ENCODE data around the gene SERPINA1. TPM values are rescaled to one million over a fixed set of nuclear protein-coding genes. Genes with fewer than 3 reads are reported as not detected.

The SERPINA1 gene
- total and polyA plus RNA-seq, 2 of the 13 experiments (the other 11 are each of a cell fraction or from before 2014, with no cell fraction given) = 3,266 to 11,015 TPM

DNA sequence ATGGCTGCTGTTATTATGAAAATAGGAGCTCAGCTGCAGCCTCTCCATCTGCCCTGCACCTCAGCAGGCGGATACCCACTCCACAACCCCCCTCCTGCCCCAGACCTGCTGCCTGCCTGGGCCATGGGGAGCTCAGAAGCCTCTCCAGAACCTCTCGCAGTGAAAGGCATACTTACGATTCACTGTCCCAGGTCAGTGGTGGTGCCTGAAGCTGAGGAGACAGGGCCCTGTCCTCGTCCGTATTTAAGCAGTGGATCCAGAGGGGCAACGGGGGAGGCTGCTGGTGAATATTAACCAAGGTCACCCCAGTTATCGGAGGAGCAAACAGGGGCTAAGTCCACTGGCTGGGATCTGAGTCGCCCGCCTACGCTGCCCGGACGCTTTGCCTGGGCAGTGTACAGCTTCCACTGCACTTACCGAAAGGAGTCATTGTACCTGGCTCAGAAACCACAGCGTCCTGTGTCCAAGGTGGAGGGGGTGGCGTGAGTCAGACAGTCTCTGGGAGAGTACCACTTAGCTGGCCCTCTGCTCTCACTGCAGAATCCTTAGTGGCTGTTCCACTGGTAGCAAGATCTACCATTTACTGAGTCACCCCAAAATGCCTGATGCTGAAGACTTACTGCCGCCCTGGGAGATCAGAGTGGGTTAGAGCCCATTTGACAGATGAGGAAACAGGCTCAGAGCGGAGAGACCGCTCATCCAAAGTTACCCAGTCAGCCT lies at the start of gene SERPINA1 (continued):
- TF ChIP-seq SP4 (CRISPR knock-in tag; IDR thresholded peaks at IDR 0.05) (peak; percentile 69), ZNF841 (CRISPR knock-in tag; IDR thresholded peaks at IDR 0.05; ENCODE audit: borderline replicate concordance) (0 out of 2 replicates have a peak, but pooled peaks have one; percentile 3), ZBTB1 (CRISPR knock-in tag; IDR thresholded peaks at IDR 0.05; ENCODE audit: borderline replicate concordance) (no peak), GZF1 (CRISPR knock-in tag; IDR thresholded peaks at IDR 0.05) (no peak; the same call in 1 of the 2 replicates), HNF4G (IDR thresholded peaks at IDR 0.05; ENCODE audit: borderline replicate concordance, low read depth, low read length) (peak; percentile 90), HNF4G (CRISPR knock-in tag; IDR thresholded peaks at IDR 0.05; ENCODE audit: borderline replicate concordance, low read depth) (peak; percentile 97), ZNF780A (CRISPR knock-in tag; IDR thresholded peaks at IDR 0.05) (peak; percentile 30; the same call in 1 of the 2 replicates), SRF (IDR thresholded peaks at IDR 0.05; ENCODE audit: low read depth, low read length) (no peak), ZNF121 (CRISPR knock-in tag; IDR thresholded peaks at IDR 0.05) (peak; percentile 79; the same call in 1 of the 2 replicates), MIER3 (CRISPR knock-in tag; IDR thresholded peaks at IDR 0.05; ENCODE audit: borderline replicate concordance) (peak; percentile 89), NCOA2 (CRISPR knock-in tag; IDR thresholded peaks at IDR 0.05) (peak; percentile 97), ZSCAN31 (CRISPR knock-in tag; IDR thresholded peaks at IDR 0.05; ENCODE audit: low read depth) (peak; percentile 88), KDM6A (CRISPR knock-in tag; IDR thresholded peaks at IDR 0.05; ENCODE audit: low read depth) (peak; percentile 85), HDAC1 (CRISPR knock-in tag; IDR thresholded peaks at IDR 0.05) (peak; percentile 93), ZNF558 (CRISPR knock-in tag; IDR thresholded peaks at IDR 0.05; ENCODE audit: borderline replicate concordance) (peak; percentile 26; the same call in 1 of the 2 replicates), ZSCAN20 (CRISPR knock-in tag; IDR thresholded peaks at IDR 0.05; ENCODE audit: borderline replicate concordance) (0 out of 2 replicates have a peak, but pooled peaks have one; percentile 52), ZNF556 (CRISPR knock-in tag; IDR thresholded peaks at IDR 0.05; ENCODE audit: borderline replicate concordance) (peak; percentile 95), ZNF788 (CRISPR knock-in tag; IDR thresholded peaks at IDR 0.05; ENCODE audit: borderline replicate concordance) (peak; percentile 99)
- TF ChIP-seq, protein P1, sequence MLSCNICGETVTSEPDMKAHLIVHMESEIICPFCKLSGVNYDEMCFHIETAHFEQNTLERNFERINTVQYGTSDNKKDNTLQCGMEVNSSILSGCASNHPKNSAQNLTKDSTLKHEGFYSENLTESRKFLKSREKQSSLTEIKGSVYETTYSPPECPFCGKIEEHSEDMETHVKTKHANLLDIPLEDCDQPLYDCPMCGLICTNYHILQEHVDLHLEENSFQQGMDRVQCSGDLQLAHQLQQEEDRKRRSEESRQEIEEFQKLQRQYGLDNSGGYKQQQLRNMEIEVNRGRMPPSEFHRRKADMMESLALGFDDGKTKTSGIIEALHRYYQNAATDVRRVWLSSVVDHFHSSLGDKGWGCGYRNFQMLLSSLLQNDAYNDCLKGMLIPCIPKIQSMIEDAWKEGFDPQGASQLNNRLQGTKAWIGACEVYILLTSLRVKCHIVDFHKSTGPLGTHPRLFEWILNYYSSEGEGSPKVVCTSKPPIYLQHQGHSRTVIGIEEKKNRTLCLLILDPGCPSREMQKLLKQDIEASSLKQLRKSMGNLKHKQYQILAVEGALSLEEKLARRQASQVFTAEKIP (CRISPR knock-in tag; IDR thresholded peaks at IDR 0.05; ENCODE audit: borderline replicate concordance) = no peak
- TF ChIP-seq, protein P2, sequence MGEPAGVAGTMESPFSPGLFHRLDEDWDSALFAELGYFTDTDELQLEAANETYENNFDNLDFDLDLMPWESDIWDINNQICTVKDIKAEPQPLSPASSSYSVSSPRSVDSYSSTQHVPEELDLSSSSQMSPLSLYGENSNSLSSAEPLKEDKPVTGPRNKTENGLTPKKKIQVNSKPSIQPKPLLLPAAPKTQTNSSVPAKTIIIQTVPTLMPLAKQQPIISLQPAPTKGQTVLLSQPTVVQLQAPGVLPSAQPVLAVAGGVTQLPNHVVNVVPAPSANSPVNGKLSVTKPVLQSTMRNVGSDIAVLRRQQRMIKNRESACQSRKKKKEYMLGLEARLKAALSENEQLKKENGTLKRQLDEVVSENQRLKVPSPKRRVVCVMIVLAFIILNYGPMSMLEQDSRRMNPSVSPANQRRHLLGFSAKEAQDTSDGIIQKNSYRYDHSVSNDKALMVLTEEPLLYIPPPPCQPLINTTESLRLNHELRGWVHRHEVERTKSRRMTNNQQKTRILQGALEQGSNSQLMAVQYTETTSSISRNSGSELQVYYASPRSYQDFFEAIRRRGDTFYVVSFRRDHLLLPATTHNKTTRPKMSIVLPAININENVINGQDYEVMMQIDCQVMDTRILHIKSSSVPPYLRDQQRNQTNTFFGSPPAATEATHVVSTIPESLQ (CRISPR knock-in tag; conservative IDR thresholded peaks at IDR 0.05) = 0 out of 2 replicates have a peak, but pooled peaks have one; percentile 88
- TF ChIP-seq, protein P3, sequence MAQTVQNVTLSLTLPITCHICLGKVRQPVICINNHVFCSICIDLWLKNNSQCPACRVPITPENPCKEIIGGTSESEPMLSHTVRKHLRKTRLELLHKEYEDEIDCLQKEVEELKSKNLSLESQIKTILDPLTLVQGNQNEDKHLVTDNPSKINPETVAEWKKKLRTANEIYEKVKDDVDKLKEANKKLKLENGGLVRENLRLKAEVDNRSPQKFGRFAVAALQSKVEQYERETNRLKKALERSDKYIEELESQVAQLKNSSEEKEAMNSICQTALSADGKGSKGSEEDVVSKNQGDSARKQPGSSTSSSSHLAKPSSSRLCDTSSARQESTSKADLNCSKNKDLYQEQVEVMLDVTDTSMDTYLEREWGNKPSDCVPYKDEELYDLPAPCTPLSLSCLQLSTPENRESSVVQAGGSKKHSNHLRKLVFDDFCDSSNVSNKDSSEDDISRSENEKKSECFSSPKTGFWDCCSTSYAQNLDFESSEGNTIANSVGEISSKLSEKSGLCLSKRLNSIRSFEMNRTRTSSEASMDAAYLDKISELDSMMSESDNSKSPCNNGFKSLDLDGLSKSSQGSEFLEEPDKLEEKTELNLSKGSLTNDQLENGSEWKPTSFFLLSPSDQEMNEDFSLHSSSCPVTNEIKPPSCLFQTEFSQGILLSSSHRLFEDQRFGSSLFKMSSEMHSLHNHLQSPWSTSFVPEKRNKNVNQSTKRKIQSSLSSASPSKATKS (CRISPR knock-in tag; IDR thresholded peaks at IDR 0.05) = peak; percentile 80; the same call in 1 of the 2 replicates
- TF ChIP-seq, protein P4, sequence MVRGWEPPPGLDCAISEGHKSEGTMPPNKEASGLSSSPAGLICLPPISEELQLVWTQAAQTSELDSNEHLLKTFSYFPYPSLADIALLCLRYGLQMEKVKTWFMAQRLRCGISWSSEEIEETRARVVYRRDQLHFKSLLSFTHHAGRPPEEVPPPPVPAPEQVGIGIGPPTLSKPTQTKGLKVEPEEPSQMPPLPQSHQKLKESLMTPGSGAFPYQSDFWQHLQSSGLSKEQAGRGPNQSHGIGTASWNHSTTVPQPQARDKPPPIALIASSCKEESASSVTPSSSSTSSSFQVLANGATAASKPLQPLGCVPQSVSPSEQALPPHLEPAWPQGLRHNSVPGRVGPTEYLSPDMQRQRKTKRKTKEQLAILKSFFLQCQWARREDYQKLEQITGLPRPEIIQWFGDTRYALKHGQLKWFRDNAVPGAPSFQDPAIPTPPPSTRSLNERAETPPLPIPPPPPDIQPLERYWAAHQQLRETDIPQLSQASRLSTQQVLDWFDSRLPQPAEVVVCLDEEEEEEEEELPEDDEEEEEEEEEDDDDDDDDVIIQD (CRISPR knock-in tag; IDR thresholded peaks at IDR 0.05; ENCODE audit: low read depth) = peak; percentile 70
